HS-5 (cell line): ENCODE data around the gene RBM19.

Experiments
- DNase-seq: peaks from one replicate; pipeline ENCODE4 v3.0.0-alpha.2; 2012; ENCODE audit warnings: low read depth

The RBM19 gene

GRCh38 chr12:113954547-113954946 is 11.6 kb downstream of the RBM19 start:
- no peak for DNase-seq

GRCh38 chr12:113950873-113951272 is 15.3 kb downstream of the RBM19 start:
- DNase-seq = no peak

GRCh38 chr12:113949321-113950305 is 16.5 kb downstream of the RBM19 start:
- no peak for DNase-seq

GRCh38 chr12:113948151-113948914 is 17.8 kb downstream of the RBM19 start:
- no peak for DNase-seq

GRCh38 chr12:113946175-113946574 is 19.9 kb downstream of the RBM19 start:
- no peak for DNase-seq

GRCh38 chr12:113945174-113946173 is 20.7 kb downstream of the RBM19 start:
- no peak for DNase-seq

GRCh38 chr12:113942209-113942608 is 23.9 kb downstream of the RBM19 start:
- DNase-seq = no peak

- no peak for DNase-seq
Measured at GRCh38 chr12:113941208-113941486, 25.0 kb downstream of the RBM19 start.

GRCh38 chr12:113940357-113941207 is 25.5 kb downstream of the RBM19 start:
- DNase-seq = no peak

GRCh38 chr12:113939867-113940266 is 26.3 kb downstream of the RBM19 start:
- DNase-seq = no peak

GRCh38 chr12:113938471-113938870 is 27.7 kb downstream of the RBM19 start:
- no peak for DNase-seq

GRCh38 chr12:113936460-113936859 is 29.7 kb downstream of the RBM19 start:
- no peak for DNase-seq

- DNase-seq = no peak
Measured at GRCh38 chr12:113935459-113935858, 30.7 kb downstream of the RBM19 start.

GRCh38 chr12:113934946-113935345 is 31.2 kb downstream of the RBM19 start:
- DNase-seq = no peak

- no peak for DNase-seq
Measured at GRCh38 chr12:113934060-113934814, 31.9 kb downstream of the RBM19 start.

GRCh38 chr12:113933201-113933786 is 32.8 kb downstream of the RBM19 start:
- DNase-seq = no peak

GRCh38 chr12:113932381-113933196 is 33.5 kb downstream of the RBM19 start:
- DNase-seq = no peak

GRCh38 chr12:113931517-113931916 is 34.6 kb downstream of the RBM19 start:
- no peak for DNase-seq

GRCh38 chr12:113930249-113930648 is 35.9 kb downstream of the RBM19 start:
- no peak for DNase-seq
